Measurements from ENCODE around the gene HMBS.
"Not testable (repeated sequence)": the region's sequence is repeated elsewhere in the genome, so short reads cannot be mapped to it uniquely, and the experiment has no call there.

DNA sequence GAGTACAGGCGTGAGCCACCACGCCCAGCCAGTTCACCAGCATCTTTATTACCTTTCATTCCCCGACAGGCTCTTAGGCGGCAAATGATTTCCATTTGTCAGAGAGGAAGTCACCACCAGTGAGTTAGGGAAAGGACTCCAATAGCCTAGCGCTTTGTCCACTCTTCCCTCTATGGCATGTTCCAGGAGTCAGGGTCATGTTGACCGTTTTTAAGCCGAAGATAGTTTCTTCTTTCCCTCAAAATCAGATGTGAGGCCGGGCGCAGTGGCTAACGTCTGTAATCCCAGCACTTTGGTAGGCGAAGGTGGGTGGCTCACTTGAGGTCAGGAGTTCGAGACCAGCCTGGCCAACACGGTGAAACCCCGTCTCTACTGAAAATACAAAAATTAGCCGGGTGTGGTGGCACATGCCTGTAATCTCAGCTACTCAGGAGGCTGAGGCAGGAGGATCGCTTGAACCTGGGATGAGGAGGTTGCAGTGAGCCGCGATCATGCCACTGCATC is 18.5 kb downstream of the HMBS start:
- not testable (repeated sequence) for TF ChIP-seq POLR2AphosphoS5 (IDR thresholded peaks at IDR 0.05; ENCODE audit: borderline replicate concordance, low read depth, low read length); EZH2 (IDR thresholded peaks at IDR 0.05); FOXP2 (optimal IDR thresholded peaks at IDR 0.05; ENCODE audit: control extremely low read depth, extremely low read length, insufficient read depth)
